MM.1S (cell line): Measurements from ENCODE around the gene MOAP1.

ENCODE experiments used
- EZH2 ChIP-seq: fragments of 300-600 bp; sonication (generic); optimal IDR thresholded peaks from 2 replicates; pipeline ENCODE3; 2017; ENCODE audit warnings: low read depth, mild to moderate bottlenecking, antibody characterized with exemption, low read length, mixed read lengths
- EZH2phosphoT487 ChIP-seq: fragments of 300-600 bp; sonication (generic); IDR thresholded peaks from 2 replicates; pipeline ENCODE4 v1.6.1; 2018; ENCODE audit warnings: antibody characterized with exemption, low read length
- TF ChIP-seq, protein P1 (sequence below): fragments of 300-600 bp; sonication (generic); IDR thresholded peaks from 2 replicates; pipeline ENCODE4 v1.5.1; 2016; ENCODE audit warnings: antibody characterized with exemption, low read length, mixed read lengths

- TF ChIP-seq, protein P1, sequence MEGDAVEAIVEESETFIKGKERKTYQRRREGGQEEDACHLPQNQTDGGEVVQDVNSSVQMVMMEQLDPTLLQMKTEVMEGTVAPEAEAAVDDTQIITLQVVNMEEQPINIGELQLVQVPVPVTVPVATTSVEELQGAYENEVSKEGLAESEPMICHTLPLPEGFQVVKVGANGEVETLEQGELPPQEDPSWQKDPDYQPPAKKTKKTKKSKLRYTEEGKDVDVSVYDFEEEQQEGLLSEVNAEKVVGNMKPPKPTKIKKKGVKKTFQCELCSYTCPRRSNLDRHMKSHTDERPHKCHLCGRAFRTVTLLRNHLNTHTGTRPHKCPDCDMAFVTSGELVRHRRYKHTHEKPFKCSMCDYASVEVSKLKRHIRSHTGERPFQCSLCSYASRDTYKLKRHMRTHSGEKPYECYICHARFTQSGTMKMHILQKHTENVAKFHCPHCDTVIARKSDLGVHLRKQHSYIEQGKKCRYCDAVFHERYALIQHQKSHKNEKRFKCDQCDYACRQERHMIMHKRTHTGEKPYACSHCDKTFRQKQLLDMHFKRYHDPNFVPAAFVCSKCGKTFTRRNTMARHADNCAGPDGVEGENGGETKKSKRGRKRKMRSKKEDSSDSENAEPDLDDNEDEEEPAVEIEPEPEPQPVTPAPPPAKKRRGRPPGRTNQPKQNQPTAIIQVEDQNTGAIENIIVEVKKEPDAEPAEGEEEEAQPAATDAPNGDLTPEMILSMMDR = peak; percentile 37
- no peak for TF ChIP-seq EZH2
- no peak for TF ChIP-seq EZH2phosphoT487
These were observed 52.1 kb downstream of the MOAP1 start for GRCh38 chr14:93132472-93133065.
